NT2/D1 (cell line): Measurements from ENCODE around the gene ATP13A5.

ENCODE experiments used
- SUZ12 ChIP-seq: IDR thresholded peaks from 2 replicates; pipeline ENCODE4 v1.6.1; 2011; ENCODE audit not compliant: insufficient read length, insufficient read depth; ENCODE audit errors: extremely low read depth
- YY1 ChIP-seq: IDR thresholded peaks from 2 replicates; pipeline ENCODE4 v1.6.1; 2011; ENCODE audit not compliant: insufficient read length, insufficient read depth
- ZNF274 ChIP-seq: IDR thresholded peaks from 2 replicates; pipeline ENCODE4 v1.6.1; 2011; ENCODE audit warnings: mild to moderate bottlenecking, low read depth, low read length

DNA sequence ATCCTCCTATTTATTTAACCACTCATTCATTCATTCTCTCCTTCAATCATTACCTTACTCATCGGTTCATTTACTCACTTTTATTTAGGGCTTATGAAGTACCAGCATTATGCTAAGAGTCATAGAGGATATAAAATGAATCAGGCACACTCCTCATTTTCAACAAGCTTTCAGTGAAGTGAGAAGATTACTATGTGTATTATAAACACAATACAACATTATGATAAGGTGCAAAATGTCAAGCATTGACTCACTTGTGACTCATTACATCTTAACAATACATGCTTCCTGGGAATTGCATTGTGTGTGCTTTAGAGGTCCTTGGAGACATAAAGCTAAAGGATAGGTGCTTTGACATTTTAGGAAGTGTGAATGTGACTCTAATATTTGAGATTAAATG, 77.1 kb downstream of the ATP13A5 start:
- TF ChIP-seq SUZ12 (no peak), YY1 (no peak), ZNF274 (no peak)
